ENCODE data around the gene TBC1D8B. TPM values are rescaled to one million over a fixed set of nuclear protein-coding genes. Genes with fewer than 3 reads are reported as not detected.
"Not testable (repeated sequence)": the region's sequence is repeated elsewhere in the genome, so short reads cannot be mapped to it uniquely, and the experiment has no call there.

TBC1D8B gene
- total RNA-seq, 4 donors from 2014 or later, result 1.7 to 7.3 (median 2.2) TPM

DNA sequence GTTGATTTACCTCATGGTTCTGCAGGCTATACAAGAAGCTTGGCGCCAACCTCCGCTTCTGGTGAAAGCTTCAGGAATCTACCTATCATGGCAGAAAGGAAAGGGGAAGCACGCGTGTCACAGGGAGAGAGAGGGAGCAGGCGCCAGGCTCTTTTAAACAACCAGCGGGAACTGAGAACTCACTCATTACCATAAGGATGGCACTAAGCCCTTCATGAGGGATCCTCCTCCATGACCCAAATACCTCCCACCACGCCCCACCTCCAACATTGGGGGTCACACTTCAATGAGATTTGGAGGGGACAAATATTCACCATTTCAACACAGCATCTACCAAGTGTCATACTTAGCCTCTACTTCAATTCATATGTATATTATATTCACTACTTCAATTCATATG lies 18.8 kb upstream of the TBC1D8B start:
- Histone ChIP-seq H3K9me3 (no peaks in the 10 kb centered on the region), H3K4me3 (no peak overlapping the region), H3K4me1 (peaks cover 2% of the 10 kb centered on the region), H3K36me3 (no peaks in the 10 kb centered on the region), H3K27ac (no peak overlapping the region), H3K27me3 (no peaks in the 10 kb centered on the region)
- WGBS, result 50% methylated on average over 7 of the region's 7 CpGs
- DNase-seq (ENCODE audit: low spot score in 2 of 2), result no peak
- TF ChIP-seq POLR2A (IDR thresholded peaks at IDR 0.05) (no peak), POLR2AphosphoS5 (IDR thresholded peaks at IDR 0.05) (no peak)

DNA sequence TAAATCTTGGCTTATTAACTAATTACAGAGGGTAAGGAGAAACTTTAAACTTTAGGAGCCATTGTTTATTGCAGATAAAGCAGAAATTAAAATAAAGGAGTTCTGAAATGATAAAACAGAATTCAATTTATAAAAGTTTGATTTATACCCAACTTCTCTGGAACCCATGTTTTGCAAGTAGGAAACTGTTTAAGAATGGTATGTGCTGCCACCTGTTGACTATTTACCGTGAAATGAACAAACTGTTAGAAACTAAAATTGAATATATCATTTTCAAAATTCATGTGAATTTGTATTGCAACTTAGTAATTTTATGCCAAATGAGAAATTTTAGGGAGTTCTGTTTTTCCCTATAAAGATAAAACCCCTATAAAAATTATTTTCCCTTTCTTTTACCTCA lies 11.0 kb upstream of the TBC1D8B start:
- Histone ChIP-seq H3K36me3 (no peaks in the 10 kb centered on the region), H3K9me3 (no peaks in the 10 kb centered on the region), H3K4me3 (no peak overlapping the region), H3K4me1 (no peaks in the 10 kb centered on the region), H3K27ac (no peak overlapping the region), H3K27me3 (no peaks in the 10 kb centered on the region)
- no peak for DNase-seq (ENCODE audit: low spot score in 2 of 2)
- WGBS, result 4% methylated on average over 1 of the region's 1 CpG
- TF ChIP-seq EP300 (IDR thresholded peaks at IDR 0.05) (no peak), POLR2AphosphoS5 (IDR thresholded peaks at IDR 0.05) (no peak), POLR2A (IDR thresholded peaks at IDR 0.05) (no peak)
- TF ChIP-seq, protein P1, sequence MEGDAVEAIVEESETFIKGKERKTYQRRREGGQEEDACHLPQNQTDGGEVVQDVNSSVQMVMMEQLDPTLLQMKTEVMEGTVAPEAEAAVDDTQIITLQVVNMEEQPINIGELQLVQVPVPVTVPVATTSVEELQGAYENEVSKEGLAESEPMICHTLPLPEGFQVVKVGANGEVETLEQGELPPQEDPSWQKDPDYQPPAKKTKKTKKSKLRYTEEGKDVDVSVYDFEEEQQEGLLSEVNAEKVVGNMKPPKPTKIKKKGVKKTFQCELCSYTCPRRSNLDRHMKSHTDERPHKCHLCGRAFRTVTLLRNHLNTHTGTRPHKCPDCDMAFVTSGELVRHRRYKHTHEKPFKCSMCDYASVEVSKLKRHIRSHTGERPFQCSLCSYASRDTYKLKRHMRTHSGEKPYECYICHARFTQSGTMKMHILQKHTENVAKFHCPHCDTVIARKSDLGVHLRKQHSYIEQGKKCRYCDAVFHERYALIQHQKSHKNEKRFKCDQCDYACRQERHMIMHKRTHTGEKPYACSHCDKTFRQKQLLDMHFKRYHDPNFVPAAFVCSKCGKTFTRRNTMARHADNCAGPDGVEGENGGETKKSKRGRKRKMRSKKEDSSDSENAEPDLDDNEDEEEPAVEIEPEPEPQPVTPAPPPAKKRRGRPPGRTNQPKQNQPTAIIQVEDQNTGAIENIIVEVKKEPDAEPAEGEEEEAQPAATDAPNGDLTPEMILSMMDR (IDR thresholded peaks at IDR 0.05), result no peak

DNA sequence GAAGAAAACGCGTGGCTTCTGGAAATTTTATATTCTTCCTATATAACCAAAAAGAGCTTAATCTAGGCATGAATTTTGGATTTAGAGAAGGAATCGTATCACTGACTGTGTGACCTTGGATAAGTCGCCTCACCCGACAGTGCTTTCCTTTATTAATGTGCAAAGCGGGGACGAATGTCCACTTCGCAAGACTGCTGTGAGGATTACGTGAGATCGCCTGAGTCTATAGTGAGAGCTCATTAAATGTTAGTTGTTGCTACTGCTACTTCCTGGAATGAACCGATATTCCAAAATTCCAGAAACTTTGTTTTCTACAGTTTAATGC lies 448 bp upstream of the TBC1D8B start:
- WGBS, result 26% methylated on average over 11 of the region's 11 CpGs

DNA sequence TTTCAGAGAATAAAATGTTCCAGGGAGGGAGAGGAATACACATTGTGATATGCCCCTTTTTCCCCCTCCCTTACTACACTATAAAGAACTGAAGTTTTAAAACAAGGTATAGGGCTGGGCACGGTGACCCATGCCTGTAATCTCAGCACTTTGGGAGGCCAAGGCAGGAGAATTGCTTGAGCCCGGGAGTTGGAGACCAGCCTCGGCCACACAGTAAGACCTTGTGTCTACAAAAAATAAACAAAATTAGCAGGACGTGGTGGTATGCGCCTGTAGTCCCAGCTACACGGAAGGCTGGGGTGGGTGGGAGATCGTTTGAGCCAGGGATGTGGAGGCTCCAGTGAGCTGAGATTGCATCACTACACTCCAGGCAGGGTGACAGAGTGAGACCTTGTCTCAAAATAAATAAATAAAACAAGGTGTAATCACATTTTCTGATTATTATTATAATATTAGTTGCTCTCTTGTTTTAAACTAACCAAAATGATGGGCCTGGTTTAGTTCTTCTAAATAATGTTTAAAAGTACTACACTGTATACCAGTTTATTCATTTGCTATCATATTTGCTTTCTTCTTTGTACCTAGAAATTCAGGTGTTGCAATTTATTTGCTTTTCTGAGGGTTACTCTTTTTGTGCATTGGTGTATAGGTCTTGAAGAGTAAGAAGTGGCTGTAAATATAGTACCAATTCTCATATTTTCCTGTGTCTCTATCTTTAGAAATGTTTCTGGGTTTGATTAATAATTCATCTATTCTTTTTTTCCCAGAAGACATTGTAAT lies 8.8 kb downstream of the TBC1D8B start:
- Histone ChIP-seq H3K27ac (no peak overlapping the region), H3K9me3 (no peaks in the 10 kb centered on the region), H3K4me1 (no peaks in the 10 kb centered on the region), H3K36me3 (no peaks in the 10 kb centered on the region), H3K27me3 (no peaks in the 10 kb centered on the region), H3K4me3 (no peak overlapping the region)
- TF ChIP-seq POLR2A (IDR thresholded peaks at IDR 0.05) (no peak), POLR2AphosphoS5 (IDR thresholded peaks at IDR 0.05) (no peak), EP300 (IDR thresholded peaks at IDR 0.05) (no peak)
- TF ChIP-seq, protein P1 (IDR thresholded peaks at IDR 0.05), result no peak
- WGBS, result 63% methylated on average over 7 of the region's 7 CpGs
- DNase-seq (ENCODE audit: low spot score in 2 of 2), result no peak

More for the DNA sequence above, 448 bp upstream of the TBC1D8B start:
- H3K9me3 ChIP-seq, result no peaks in the 10 kb centered on the region
- H3K4me3 ChIP-seq, result peak overlapping the region; percentile 59
- no peaks in the 10 kb centered on the region for H3K4me1 ChIP-seq
- no peaks in the 10 kb centered on the region for H3K27me3 ChIP-seq
- H3K27ac ChIP-seq, result no peak overlapping the region
- no peaks in the 10 kb centered on the region for H3K36me3 ChIP-seq
- no peak for DNase-seq (ENCODE audit: low spot score in 2 of 2)
- no peak for TF ChIP-seq POLR2AphosphoS5 (IDR thresholded peaks at IDR 0.05)
- TF ChIP-seq POLR2A (IDR thresholded peaks at IDR 0.05), result no peak
- TF ChIP-seq EP300 (IDR thresholded peaks at IDR 0.05), result no peak
- TF ChIP-seq, protein P1 (IDR thresholded peaks at IDR 0.05), result no peak

DNA sequence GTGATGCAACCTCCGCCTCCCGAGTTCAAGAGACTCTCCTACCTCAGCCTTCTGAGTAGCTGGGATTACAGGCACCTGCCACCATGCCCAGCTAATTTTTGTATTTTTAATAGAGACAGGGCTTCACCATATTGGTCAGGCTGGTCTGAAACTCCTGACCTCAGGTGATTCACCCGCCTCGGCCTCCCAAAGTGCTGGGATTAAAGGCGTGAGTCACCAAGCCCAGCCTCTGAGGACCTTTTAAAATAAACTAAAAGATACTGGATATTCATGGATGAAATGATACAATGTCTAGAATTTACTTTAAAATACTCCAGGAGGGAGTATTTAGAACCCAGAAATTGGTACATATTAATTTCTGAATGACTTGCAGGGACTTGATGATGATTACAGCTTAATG lies 10.5 kb downstream of the TBC1D8B start:
- WGBS, result 83% methylated on average over 5 of the region's 5 CpGs
- not testable (repeated sequence) for H3K27me3 ChIP-seq; H3K4me3 ChIP-seq; H3K36me3 ChIP-seq; H3K9me3 ChIP-seq; H3K4me1 ChIP-seq; H3K27ac ChIP-seq; DNase-seq (ENCODE audit: low spot score in 2 of 2)

DNA sequence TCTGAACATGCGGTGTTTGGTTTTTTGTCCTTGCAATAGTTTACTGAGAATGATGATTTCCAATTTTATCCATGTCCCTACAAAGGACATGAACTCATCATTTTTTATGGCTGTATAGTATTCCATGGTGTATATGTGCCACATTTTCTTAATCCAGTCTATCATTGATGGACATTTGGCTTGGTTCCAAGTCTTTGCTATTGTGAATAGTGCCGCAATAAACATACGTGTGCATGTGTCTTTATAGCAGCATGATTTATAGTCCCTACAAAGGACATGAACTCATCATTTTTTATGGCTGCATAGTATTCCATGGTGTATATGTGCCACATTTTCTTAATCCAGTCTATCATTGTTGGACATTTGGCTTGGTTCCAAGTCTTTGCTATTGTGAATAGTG lies 11.6 kb downstream of the TBC1D8B start:
- not testable (repeated sequence) for H3K27ac ChIP-seq; H3K4me1 ChIP-seq; H3K36me3 ChIP-seq; DNase-seq (ENCODE audit: low spot score in 2 of 2); H3K9me3 ChIP-seq; H3K4me3 ChIP-seq; H3K27me3 ChIP-seq
- WGBS, result 97% methylated on average over 3 of the region's 3 CpGs

All from suprapubic skin (tissue), 4 donors.